SJSA1 (cell line): Measurements from ENCODE around the gene B9D1. TPM values are rescaled to one million over a fixed set of nuclear protein-coding genes. Genes with fewer than 3 reads are reported as not detected.

ENCODE experiments used
- DNase-seq, 2 experiments: peaks; one replicate each; pipeline ENCODE4 v3.0.0-alpha.2; 2015 to 2020; ENCODE audit warnings: low spot score in 2 of 2, low read depth in 1 of 2
- H3K27ac ChIP-seq: fragments of 250-450 bp; sonication (Bioruptor Pico); 2 replicates; pipeline ENCODE4 v1.5.1; 2020; ENCODE audit warnings: mild to moderate bottlenecking, moderate library complexity
- H3K27me3 ChIP-seq: fragments of 250-450 bp; sonication (Bioruptor Pico); replicated peaks from 2 replicates; pipeline ENCODE4 v1.5.1; 2020; ENCODE audit warnings: mild to moderate bottlenecking, moderate library complexity
- H3K36me3 ChIP-seq: fragments of 250-450 bp; sonication (Bioruptor Pico); 2 replicates; pipeline ENCODE4 v1.5.1; 2020; ENCODE audit warnings: mild to moderate bottlenecking
- H3K4me1 ChIP-seq: fragments of 250-450 bp; sonication (Bioruptor Pico); replicated peaks from 2 replicates; pipeline ENCODE4 v1.6.1; 2021; ENCODE audit warnings: mild to moderate bottlenecking
- H3K4me3 ChIP-seq: fragments of 250-450 bp; sonication (Bioruptor Pico); 2 replicates; pipeline ENCODE4 v1.5.1; 2020; ENCODE audit warnings: mild to moderate bottlenecking
- H3K9me3 ChIP-seq: fragments of 250-450 bp; sonication (Bioruptor Pico); replicated peaks from 2 replicates; pipeline ENCODE4 v1.5.1; 2020; ENCODE audit warnings: mild to moderate bottlenecking
- total RNA-seq: library from RNA; depleted of rRNA; stranded (reverse); fragments of >200 nt; shearing (Covaris generic); gene quantifications from 2 replicates; pipeline ENCODE4 v1.2.3, GENCODE V29; 2014

The B9D1 gene
- total RNA-seq, 1 experiment from 2014 or later = 28.0 TPM

DNA sequence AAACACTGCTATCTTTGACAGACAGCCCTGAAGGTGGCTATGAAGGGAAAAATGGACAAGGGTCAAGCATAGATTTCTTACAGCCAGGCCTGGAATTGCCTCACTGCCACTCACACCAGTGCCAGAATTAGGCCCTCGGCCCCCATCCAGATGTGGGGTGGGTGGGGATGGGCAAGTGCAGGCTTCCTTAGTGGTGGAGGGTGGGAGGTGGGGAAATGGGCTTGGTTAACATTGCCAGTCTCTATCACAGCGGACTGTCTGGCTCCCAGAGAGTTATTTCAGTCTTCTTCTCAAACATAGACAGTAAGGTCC lies 24.9 kb downstream of the B9D1 start:
- H3K9me3 ChIP-seq = no peaks in the 10 kb centered on the region
- no peak overlapping the region for H3K4me3 ChIP-seq
- peaks cover 12% of the 10 kb centered on the region for H3K36me3 ChIP-seq
- no peaks in the 10 kb centered on the region for H3K27me3 ChIP-seq
- H3K27ac ChIP-seq = no peak overlapping the region
- H3K4me1 ChIP-seq = peaks cover 15% of the 10 kb centered on the region
- no peak for DNase-seq

GRCh38 chr17:19336938-19337711 lies 25.4 kb downstream of the B9D1 start:
- H3K27me3 ChIP-seq = no peaks in the 10 kb centered on the region
- DNase-seq = no peak
- H3K4me1 ChIP-seq = peaks cover 18% of the 10 kb centered on the region
- H3K9me3 ChIP-seq = no peaks in the 10 kb centered on the region
- H3K4me3 ChIP-seq = no peak overlapping the region
- H3K27ac ChIP-seq = no peak overlapping the region
- peaks cover 16% of the 10 kb centered on the region for H3K36me3 ChIP-seq

GRCh38 chr17:19335951-19336631 lies 26.4 kb downstream of the B9D1 start:
- peaks cover 22% of the 10 kb centered on the region for H3K4me1 ChIP-seq
- H3K27me3 ChIP-seq = no peaks in the 10 kb centered on the region
- peaks cover 16% of the 10 kb centered on the region for H3K36me3 ChIP-seq
- H3K9me3 ChIP-seq = no peaks in the 10 kb centered on the region
- H3K27ac ChIP-seq = no peak overlapping the region
- H3K4me3 ChIP-seq = no peak overlapping the region
- no peak for DNase-seq

DNA sequence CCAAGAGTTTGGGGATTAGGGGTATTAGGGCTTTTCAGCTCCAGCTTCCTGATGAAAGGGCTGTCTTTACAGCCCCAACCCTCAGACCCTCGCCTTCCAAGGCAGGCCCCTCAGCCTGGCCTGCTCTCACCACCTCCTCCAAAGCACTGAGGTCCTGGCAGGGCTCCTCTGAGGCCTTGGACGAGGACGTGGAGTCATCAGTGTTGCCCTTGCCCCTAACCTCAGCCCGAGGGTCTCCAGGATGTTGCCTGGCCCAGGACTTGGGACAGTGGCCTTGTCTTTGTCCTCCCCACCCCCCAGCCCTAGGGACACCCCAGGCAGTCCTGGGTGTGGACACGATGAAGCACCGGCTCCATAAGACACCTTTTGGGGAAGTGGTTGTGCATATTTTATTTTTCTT lies 28.2 kb downstream of the B9D1 start:
- no peak for DNase-seq
- no peak overlapping the region for H3K4me3 ChIP-seq
- H3K36me3 ChIP-seq = peaks cover 16% of the 10 kb centered on the region
- no peak overlapping the region for H3K27ac ChIP-seq
- H3K4me1 ChIP-seq = peaks cover 35% of the 10 kb centered on the region
- no peaks in the 10 kb centered on the region for H3K9me3 ChIP-seq
- no peaks in the 10 kb centered on the region for H3K27me3 ChIP-seq

- Histone ChIP-seq H3K27ac (no peak overlapping the region), H3K4me3 (no peak overlapping the region), H3K9me3 (no peaks in the 10 kb centered on the region), H3K36me3 (peaks cover 16% of the 10 kb centered on the region), H3K4me1 (peaks cover 36% of the 10 kb centered on the region), H3K27me3 (no peaks in the 10 kb centered on the region)
- no peak for DNase-seq
These were observed 28.7 kb downstream of the B9D1 start for GRCh38 chr17:19333736-19334290.

GRCh38 chr17:19333132-19333440 lies 29.4 kb downstream of the B9D1 start:
- H3K27ac ChIP-seq = no peak overlapping the region
- H3K9me3 ChIP-seq = no peaks in the 10 kb centered on the region
- H3K27me3 ChIP-seq = no peaks in the 10 kb centered on the region
- H3K4me1 ChIP-seq = peaks cover 41% of the 10 kb centered on the region
- DNase-seq = no peak
- no peak overlapping the region for H3K4me3 ChIP-seq
- H3K36me3 ChIP-seq = peaks cover 16% of the 10 kb centered on the region

GRCh38 chr17:19332371-19333131 lies 30.0 kb downstream of the B9D1 start:
- Histone ChIP-seq H3K4me3 (no peak overlapping the region), H3K27ac (peak overlapping the region; percentile 84), H3K4me1 (peaks cover 43% of the 10 kb centered on the region), H3K36me3 (peaks cover 16% of the 10 kb centered on the region), H3K27me3 (no peaks in the 10 kb centered on the region), H3K9me3 (no peaks in the 10 kb centered on the region)
- no peak for DNase-seq

GRCh38 chr17:19331543-19332245 lies 30.8 kb downstream of the B9D1 start:
- H3K4me3 ChIP-seq = no peak overlapping the region
- H3K27ac ChIP-seq = peak overlapping the region; percentile 84
- no peaks in the 10 kb centered on the region for H3K27me3 ChIP-seq
- no peaks in the 10 kb centered on the region for H3K9me3 ChIP-seq
- H3K36me3 ChIP-seq = peaks cover 16% of the 10 kb centered on the region
- DNase-seq = no peak
- peaks cover 51% of the 10 kb centered on the region for H3K4me1 ChIP-seq

- Histone ChIP-seq H3K4me3 (no peak overlapping the region), H3K4me1 (peaks cover 57% of the 10 kb centered on the region), H3K36me3 (peaks cover 16% of the 10 kb centered on the region), H3K27ac (peak overlapping the region; percentile 84), H3K27me3 (no peaks in the 10 kb centered on the region), H3K9me3 (no peaks in the 10 kb centered on the region)
- peak; percentile 69 to 79 for DNase-seq
These were observed 31.4 kb downstream of the B9D1 start for GRCh38 chr17:19331134-19331533.

DNA sequence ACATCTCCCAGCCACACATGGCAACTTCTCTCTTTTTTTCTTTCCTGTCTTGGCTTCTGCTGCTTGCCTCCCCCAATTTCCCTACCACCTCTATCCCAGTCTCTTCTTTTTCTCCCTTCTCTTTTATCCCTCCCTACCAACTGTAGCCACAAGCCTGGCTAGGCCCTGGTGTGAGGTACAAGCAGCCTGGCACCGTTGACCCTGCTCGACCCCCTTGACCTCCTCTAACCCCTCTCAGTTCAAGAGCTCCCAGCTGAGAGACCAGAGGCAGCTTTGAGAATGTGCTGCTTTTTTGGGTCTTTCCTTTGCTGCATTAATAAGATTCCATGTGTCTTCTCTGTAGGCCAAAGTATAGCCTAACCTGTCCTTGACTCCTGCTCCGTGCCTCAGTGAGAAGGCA lies 32.3 kb downstream of the B9D1 start:
- Histone ChIP-seq H3K4me3 (no peak overlapping the region), H3K36me3 (peaks cover 16% of the 10 kb centered on the region), H3K27me3 (no peaks in the 10 kb centered on the region), H3K4me1 (peaks cover 58% of the 10 kb centered on the region), H3K27ac (peak overlapping the region; percentile 84), H3K9me3 (no peaks in the 10 kb centered on the region)
- DNase-seq = no peak

- H3K9me3 ChIP-seq = 0 out of 2 replicates have a peak, but pooled peaks cover 2% of the 10 kb centered on the region
- peaks cover 58% of the 10 kb centered on the region for H3K4me1 ChIP-seq
- no peaks in the 10 kb centered on the region for H3K27me3 ChIP-seq
- no peak overlapping the region for H3K4me3 ChIP-seq
- DNase-seq = no peak
- H3K36me3 ChIP-seq = peaks cover 19% of the 10 kb centered on the region
- H3K27ac ChIP-seq = peak overlapping the region; percentile 84
These were observed 32.7 kb downstream of the B9D1 start for GRCh38 chr17:19329839-19330238.

DNA sequence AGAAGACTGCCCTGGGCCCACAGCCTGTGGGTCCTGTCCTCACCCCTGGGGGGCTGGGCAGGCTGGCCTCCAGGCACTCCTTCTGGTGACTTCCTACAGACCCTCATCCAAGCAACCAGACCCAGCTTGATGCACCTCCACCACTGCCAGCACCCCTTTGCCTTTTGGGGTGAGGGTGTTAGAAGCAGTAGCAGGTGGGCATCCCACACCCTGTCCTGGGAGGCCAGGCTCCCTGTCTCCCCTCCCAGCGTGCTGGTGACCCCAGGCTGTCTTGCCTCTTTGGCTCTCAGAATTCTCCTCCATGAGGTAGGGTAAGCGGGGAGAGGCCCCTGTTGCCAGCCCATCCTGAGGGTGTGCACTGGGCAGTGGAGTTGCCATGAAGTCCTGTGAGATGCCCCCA lies 33.4 kb downstream of the B9D1 start:
- Histone ChIP-seq H3K27ac (no peak overlapping the region), H3K4me3 (no peak overlapping the region), H3K36me3 (peaks cover 15% of the 10 kb centered on the region), H3K9me3 (0 out of 2 replicates have a peak, but pooled peaks cover 2% of the 10 kb centered on the region), H3K4me1 (peaks cover 58% of the 10 kb centered on the region), H3K27me3 (no peaks in the 10 kb centered on the region)
- no peak for DNase-seq

- Histone ChIP-seq H3K9me3 (0 out of 2 replicates have a peak, but pooled peaks cover 2% of the 10 kb centered on the region), H3K36me3 (peaks cover 10% of the 10 kb centered on the region), H3K4me1 (peaks cover 58% of the 10 kb centered on the region), H3K27me3 (no peaks in the 10 kb centered on the region), H3K4me3 (no peak overlapping the region), H3K27ac (peak overlapping the region; percentile 95)
- no peak for DNase-seq
These were observed 34.0 kb downstream of the B9D1 start for GRCh38 chr17:19328441-19329061.
